K562 (cell line): ENCODE results near the gene ZNF541. TPM values are rescaled to one million over a fixed set of nuclear protein-coding genes. Genes with fewer than 3 reads are reported as not detected.

Source experiments
- BRD9 ChIP-seq: fragments of 450-650 bp; IDR thresholded peaks from 2 replicates; pipeline ENCODE4 v1.6.1; 2018; ENCODE audit warnings: low read depth; ENCODE audit not compliant: partially characterized antibody
- EP300 ChIP-seq: IDR thresholded peaks from 2 replicates; pipeline ENCODE4 v1.6.1; 2012; ENCODE audit warnings: low read length, improper control_type of control experiment
- FOXJ3 ChIP-seq: sonication (generic); formaldehyde crosslinking; IDR thresholded peaks from 2 replicates; pipeline ENCODE4 v1.4.0; 2020; ENCODE audit warnings: mild to moderate bottlenecking, missing genetic modification reagents
- GTF2B ChIP-seq: IDR thresholded peaks from 2 replicates; pipeline ENCODE4 v1.6.1; 2011; ENCODE audit not compliant: insufficient read length; ENCODE audit errors: extremely low read depth
- HOMEZ ChIP-seq: fragments of 250-450 bp; sonication (Bioruptor Pico); IDR thresholded peaks from 2 replicates; pipeline ENCODE4 v1.4.0; 2020; ENCODE audit warnings: mild to moderate bottlenecking, moderate library complexity
- POLR2G ChIP-seq: fragments of 200-400 bp; formaldehyde crosslinking; IDR thresholded peaks from 2 replicates; pipeline ENCODE4 v1.6.1; 2017; ENCODE audit warnings: low read depth, mild to moderate bottlenecking, antibody characterized with exemption, low read length, moderate library complexity
- ZBTB7A ChIP-seq: IDR thresholded peaks from 2 replicates; pipeline ENCODE4 v1.6.1; 2011; ENCODE audit warnings: low read depth, mild to moderate bottlenecking, low read length, moderate library complexity, borderline replicate concordance; ENCODE audit not compliant: control insufficient read depth
- ZFP30 ChIP-seq: fragments of 250-450 bp; sonication (Bioruptor Pico); IDR thresholded peaks from 2 replicates; pipeline ENCODE4 v1.8.0; 2022; ENCODE audit warnings: moderate library complexity, mild to moderate bottlenecking, inconsistent platforms, borderline replicate concordance
- ZNF318 ChIP-seq, 2 experiments: fragments of 450-650 bp; IDR thresholded peaks; 2 replicates each; pipeline ENCODE4 v1.6.1; 2016; ENCODE audit warnings: mild to moderate bottlenecking in 2 of 2, borderline replicate concordance in 1 of 2, low read depth in 1 of 2, moderate library complexity in 1 of 2
- ZNF347 ChIP-seq: fragments of 450-650 bp; formaldehyde crosslinking; IDR thresholded peaks from 2 replicates; pipeline ENCODE4 v1.4.0; 2020; ENCODE audit warnings: low read depth, mild to moderate bottlenecking, moderate library complexity
- ZNF431 ChIP-seq: sonication (generic); formaldehyde crosslinking; IDR thresholded peaks from 2 replicates; pipeline ENCODE4 v1.8.0; 2022; ENCODE audit warnings: mild to moderate bottlenecking, missing genetic modification reagents
- ZNF644 ChIP-seq: fragments of 200-800 bp; sonication (Bioruptor generic); IDR thresholded peaks from 2 replicates; pipeline ENCODE4 v1.6.1; 2016; ENCODE audit warnings: low read depth, missing genetic modification characterization, missing compliant biosample characterization
- polyA plus RNA-seq, 8 experiments: library from polyadenylated mRNA; depleted of rRNA in 4 of 8; stranded (reverse) in 5 of 8; unstranded in 3 of 8; fragments of >200 nt; fragmentation: Nextera tagmentation in 2 of 8; fragmentation: Illumina TruSeq in 1 of 8; extraction: Ambion mirVana in 2 of 8; extraction: Trizol in 1 of 8; gene quantifications; 2 replicates each; pipeline versions ENCODE4 v1.2.1 to v1.2.3, GENCODE V29; 2011 to 2014; ENCODE audit warnings: inconsistent platforms in 1 of 8, missing spikeins in 1 of 8
- total RNA-seq, 7 experiments: library from RNA; depleted of rRNA in 6 of 7; stranded (reverse); fragments of >200 nt in 6 of 7; fragmentation: Illumina TruSeq in 2 of 7; extraction: Trizol in 2 of 7; gene quantifications; 2 replicates each; pipeline versions ENCODE4 v1.2.1 to v1.2.3, GENCODE V29; 2011 to 2021; ENCODE audit warnings: low replicate concordance in 1 of 7

The ZNF541 gene
- total and polyA plus RNA-seq, 9 of the 15 experiments (the other 6 are each of a cell fraction or from before 2014, with no cell fraction given): 0.04 to 0.11 (median 0.05) TPM; not detected in 1

GRCh38 chr19:47609906-47610894 lies 37.3 kb upstream of the ZNF541 start (continued):
- TF ChIP-seq ZNF431 (CRISPR knock-in tag) (no peak), ZNF318 (IDR thresholded peaks at IDR 0.05; ENCODE audit: borderline replicate concordance in 1 of 2, low read depth in 1 of 2) (no peak), BRD9 (no peak), GTF2B (no peak), ZBTB7A (peak; percentile 23; the same call in 1 of the 2 replicates), ZNF644 (no peak), EP300 (no peak), ZNF347 (CRISPR knock-in tag) (no peak), HOMEZ (CRISPR knock-in tag) (no peak), FOXJ3 (no peak), ZFP30 (CRISPR knock-in tag) (no peak), POLR2G (peak; percentile 46; the same call in 1 of the 2 replicates)
